Measurements from ENCODE around the gene TTC14. TPM values are rescaled to one million over a fixed set of nuclear protein-coding genes. Genes with fewer than 3 reads are reported as not detected.
"Not testable (repeated sequence)": the region's sequence is repeated elsewhere in the genome, so short reads cannot be mapped to it uniquely, and the experiment has no call there.

TTC14 gene
- total and polyA plus RNA-seq, 9 of the 15 experiments (the other 6 are each of a cell fraction or from before 2014, with no cell fraction given) = 10.0 to 61.9 (median 27.0) TPM

GRCh38 chr3:180618563-180618962, 16.6 kb downstream of the TTC14 start:
- peak; percentile 60 for TF ChIP-seq ZNF146 (CRISPR knock-in tag; IDR thresholded peaks at IDR 0.05; ENCODE audit: unreplicated experiment)
- DNase-seq (ENCODE audit: extremely low read depth in 1 of 4, low spot score in 3 of 4); ATAC-seq; H3K9me3 ChIP-seq (replicated peaks; ENCODE audit: control insufficient read depth, insufficient read depth, low read depth, low read length); H3K4me1 ChIP-seq (replicated peaks in 1 of 2; ENCODE audit: control insufficient read depth in 2 of 2, insufficient read depth in 2 of 2, low read length in 2 of 2); H3K9ac ChIP-seq (ENCODE audit: insufficient read depth in 1 of 2, low read depth in 2 of 2, low read length in 2 of 2); H3K36me3 ChIP-seq (ENCODE audit: control insufficient read depth, insufficient read depth, low read length); H3K4me2 ChIP-seq (ENCODE audit: insufficient read depth, low read length); CTCF ChIA-PET (ENCODE audit: low intra/inter-chr PET ratio); intact Hi-C loops (cut with micrococcal nuclease); POLR2A ChIA-PET; H4K20me1 ChIP-seq (replicated peaks; ENCODE audit: control insufficient read depth, insufficient read depth, low read length); H3K9me1 ChIP-seq (ENCODE audit: control insufficient read depth, insufficient read depth, low read length); H2AFZ ChIP-seq (ENCODE audit: low read depth, low read length); H3K79me2 ChIP-seq (ENCODE audit: control insufficient read depth, insufficient read depth, low read length); H3K27ac ChIP-seq (ENCODE audit: extremely low read depth, low read depth, low read length); FAIRE-seq; BruUV-seq (replicated peaks); H3K27me3 ChIP-seq (ENCODE audit: control insufficient read depth in 2 of 2, insufficient read depth in 2 of 2, low read length in 2 of 2); H3K4me3 ChIP-seq: not testable (repeated sequence)
- WGBS (ENCODE audit: insufficient coverage, low coverage, missing lambda C conversion rate) = 75% methylated on average over 2 of the region's 2 CpGs
- in situ Hi-C loops (cut with MboI) = loop anchor here (25.0 kb wide), 2 partner anchors 369 to 1181 kb away; partner anchors contain the start of gene DNAJC19

GRCh38 chr3:180619723-180620122, 17.8 kb downstream of the TTC14 start:
- FAIRE-seq (no peak), ATAC-seq (no peak), DNase-seq (ENCODE audit: extremely low read depth in 1 of 4, low spot score in 3 of 4) (no peak)
- Histone ChIP-seq H3K9me1 (ENCODE audit: control insufficient read depth, insufficient read depth, low read length) (no peaks in the 10 kb centered on the region), H4K20me1 (replicated peaks; ENCODE audit: control insufficient read depth, insufficient read depth, low read length) (no peaks in the 10 kb centered on the region), H3K79me2 (ENCODE audit: control insufficient read depth, insufficient read depth, low read length) (no peaks in the 10 kb centered on the region), H3K9me3 (replicated peaks; ENCODE audit: control insufficient read depth, insufficient read depth, low read depth, low read length) (no peaks in the 10 kb centered on the region), H3K4me2 (ENCODE audit: insufficient read depth, low read length) (no peak overlapping the region), H3K27me3 (ENCODE audit: control insufficient read depth in 2 of 2, insufficient read depth in 2 of 2, low read length in 2 of 2) (no peaks in the 10 kb centered on the region), H3K4me1 (replicated peaks in 1 of 2; ENCODE audit: control insufficient read depth in 2 of 2, insufficient read depth in 2 of 2, low read length in 2 of 2) (no peaks in the 10 kb centered on the region), H3K36me3 (ENCODE audit: control insufficient read depth, insufficient read depth, low read length) (peaks cover 4% of the 10 kb centered on the region; the same call in 2 of the 3 replicates), H3K27ac (ENCODE audit: extremely low read depth, low read depth, low read length) (no peak overlapping the region), H3K9ac (ENCODE audit: insufficient read depth in 1 of 2, low read depth in 2 of 2, low read length in 2 of 2) (no peak overlapping the region), H2AFZ (ENCODE audit: low read depth, low read length) (no peak overlapping the region), H3K4me3 (no peak overlapping the region)
- no TSS peak for BruUV-seq (replicated peaks)
- POLR2A ChIA-PET = interaction anchor here (0.6 to 1.2 kb wide), 2 partner anchors 10 to 18 kb away, joined by 3 read pairs; partner anchors contain the start of gene TTC14
- WGBS (ENCODE audit: insufficient coverage, low coverage, missing lambda C conversion rate) = 74% methylated on average over 2 of the region's 2 CpGs
- intact Hi-C loops (cut with micrococcal nuclease) (no loop called here), in situ Hi-C loops (cut with MboI) (loop anchor here (25.0 kb wide), 2 partner anchors 368 to 1182 kb away; partner anchors contain the start of gene DNAJC19)
- TF ChIP-seq EZH2 (IDR thresholded peaks at IDR 0.05; ENCODE audit: borderline replicate concordance, low read depth, low read length) (no peak), CBX5 (IDR thresholded peaks at IDR 0.05; ENCODE audit: borderline replicate concordance, low read depth) (no peak), ZNF134 (CRISPR knock-in tag; conservative IDR thresholded peaks at IDR 0.05) (no peak), CAMTA2 (CRISPR knock-in tag; conservative IDR thresholded peaks at IDR 0.05) (no peak), E2F4 (CRISPR knock-in tag; IDR thresholded peaks at IDR 0.05; ENCODE audit: low read depth) (no peak), POLR2A (conservative IDR thresholded peaks at IDR 0.05) (no peak), KLF13 (tag; IDR thresholded peaks at IDR 0.05; ENCODE audit: borderline replicate concordance, low read depth) (no peak)
- CTCF ChIA-PET (ENCODE audit: low intra/inter-chr PET ratio) = no interaction called here

Data from K562 (cell line).